A549 (cell line): ENCODE measurements around the gene ADAMTS2. TPM values are rescaled to one million over a fixed set of nuclear protein-coding genes. Genes with fewer than 3 reads are reported as not detected.

Experiments
- ATAC-seq, 2 experiments: fragments of 200-7000 bp in 1 of 2; fragments of >200 bp in 1 of 2; cut with Nextera tagmentation in 1 of 2; cut with Tn5 transposase in 1 of 2; 3 replicates each; pipeline versions ENCODE4 v1.8.0 to v1.9.1; 2018 to 2020; ENCODE audit warnings: mild to moderate bottlenecking in 1 of 2, moderate library complexity in 1 of 2
- CTCF ChIA-PET: fragments of 300-600 bp; sonication (Branson Sonifier 250); formaldehyde crosslinking; extraction: SDS; loops from one replicate; lab custom pipeline; 2021; ENCODE audit warnings: antibody characterized with exemption, inconsistent platforms; lab: Yijun Ruan, JAX
- POLR2A ChIA-PET: fragments of 350-600 bp; formaldehyde crosslinking; extraction: SDS; loops from one replicate; lab custom pipeline; 2021; ENCODE audit warnings: antibody characterized with exemption, inconsistent platforms; lab: Yijun Ruan, JAX
- DNase-seq, 2 experiments: peaks; one replicate each; pipeline versions ENCODE4 v3.0.0 to v3.0.0-alpha.2; 2011 to 2016; ENCODE audit warnings: low read depth in 1 of 2, low spot score in 1 of 2
- FAIRE-seq: peaks from 2 replicates; lab custom pipeline; 2011; peaks lifted over from hg19 to GRCh38; lab: Jason Lieb, UNC
- H3K27ac ChIP-seq, 2 experiments: fragments of >200 bp; sonication (Bioruptor Twin); formaldehyde crosslinking; 3 replicates each; pipeline ENCODE4 v1.5.1; 2016 to 2017
- H3K4me1 ChIP-seq: fragments of >200 bp; sonication (Bioruptor Twin); formaldehyde crosslinking; 3 replicates; pipeline ENCODE4 v1.6.1; 2016
- H3K4me2 ChIP-seq: fragments of >200 bp; sonication (Bioruptor Twin); formaldehyde crosslinking; 3 replicates; pipeline ENCODE4 v1.6.1; 2016
- H3K4me3 ChIP-seq: fragments of >200 bp; sonication (Bioruptor Twin); formaldehyde crosslinking; 3 replicates; pipeline ENCODE4 v1.5.1; 2016
- H3K9me3 ChIP-seq: fragments of >200 bp; sonication (Bioruptor Twin); formaldehyde crosslinking; 3 replicates; pipeline ENCODE4 v1.6.1; 2016
- BHLHE40 ChIP-seq: IDR thresholded peaks from 2 replicates; pipeline ENCODE4 v1.6.1; 2012; ENCODE audit warnings: low read depth, low read length, inconsistent platforms
- CBX2 ChIP-seq: fragments of 200-600 bp; sonication (generic); IDR thresholded peaks from 2 replicates; pipeline ENCODE4 v1.6.1; 2016; ENCODE audit warnings: low read depth, mild to moderate bottlenecking, borderline replicate concordance
- CBX8 ChIP-seq: fragments of 200-600 bp; sonication (generic); IDR thresholded peaks from 2 replicates; pipeline ENCODE4 v1.6.1; 2016
- CEBPB ChIP-seq, 2 experiments: fragments of >200 bp in 1 of 2; sonication (Bioruptor Twin) in 1 of 2; formaldehyde crosslinking in 1 of 2; IDR thresholded peaks; 2 replicates each; pipeline ENCODE4 v1.6.1; 2012 to 2016
- FOSB ChIP-seq: fragments of 250-450 bp; sonication (Bioruptor Pico); IDR thresholded peaks from 2 replicates; pipeline ENCODE4 v1.5.0; 2020; ENCODE audit warnings: mild to moderate bottlenecking, moderate library complexity
- FOXS1 ChIP-seq: fragments of 250-450 bp; sonication (Bioruptor Pico); IDR thresholded peaks from 2 replicates; pipeline ENCODE4 v1.5.0; 2020; ENCODE audit warnings: mild to moderate bottlenecking, moderate library complexity
- GATA3 ChIP-seq: IDR thresholded peaks from 2 replicates; pipeline ENCODE4 v1.6.1; 2012; ENCODE audit warnings: borderline replicate concordance
- HDAC2 ChIP-seq: fragments of 200-600 bp; sonication (generic); IDR thresholded peaks from 2 replicates; pipeline ENCODE4 v1.6.1; 2016
- HEYL ChIP-seq: fragments of 250-450 bp; sonication (Bioruptor Pico); IDR thresholded peaks from 2 replicates; pipeline ENCODE4 v1.8.0; 2021; ENCODE audit warnings: mild to moderate bottlenecking, moderate library complexity
- HOXA7 ChIP-seq: fragments of 250-450 bp; sonication (Bioruptor Pico); IDR thresholded peaks from 2 replicates; pipeline ENCODE4 v1.5.0; 2020; ENCODE audit warnings: mild to moderate bottlenecking, moderate library complexity
- JUNB ChIP-seq: fragments of >200 bp; sonication (Bioruptor Twin); formaldehyde crosslinking; IDR thresholded peaks from 2 replicates; pipeline ENCODE4 v1.6.1; 2016
- NFE2L2 ChIP-seq: fragments of 150-350 bp; conservative IDR thresholded peaks from 2 replicates; pipeline ENCODE4 v1.6.1; 2014; ENCODE audit warnings: low read length
- POLR2A ChIP-seq: IDR thresholded peaks from 2 replicates; pipeline ENCODE4 v1.6.1; 2012; ENCODE audit warnings: mild to moderate bottlenecking, low read length
- RARB ChIP-seq: fragments of 250-450 bp; sonication (Bioruptor Pico); IDR thresholded peaks from 2 replicates; pipeline ENCODE4 v1.8.0; 2021; ENCODE audit warnings: mild to moderate bottlenecking, moderate library complexity
- RCOR1 ChIP-seq: fragments of 150-350 bp; IDR thresholded peaks from 2 replicates; pipeline ENCODE4 v1.6.1; 2014; ENCODE audit warnings: antibody characterized with exemption, low read length, low read depth
- RNF2 ChIP-seq: fragments of 200-600 bp; sonication (generic); IDR thresholded peaks from 2 replicates; pipeline ENCODE4 v1.6.1; 2016; ENCODE audit warnings: low read depth, mild to moderate bottlenecking, antibody characterized with exemption, moderate library complexity, borderline replicate concordance
- WGBS: methylation state at CpG from one replicate; pipeline ENCODE4 v1.1.6; 2017; ENCODE audit errors: missing lambda C conversion rate; 5-methylcytosine and 5-hydroxymethylcytosine counted together
- polyA plus RNA-seq, 4 experiments: library from polyadenylated mRNA; depleted of rRNA in 3 of 4; stranded (reverse); fragments of >200 nt; fragmentation: RNase III in 1 of 4; extraction: RNeasy Plus Mini Kit Qiagen cat#74134 plus additional on column Dnase treatment in 1 of 4; gene quantifications; 2 replicates in 3 of 4; 3 replicates in 1 of 4; pipeline ENCODE4 v1.2.3, GENCODE V29; 2011 to 2017
- TF ChIP-seq, protein P1 (sequence below): fragments of >200 bp; sonication (Bioruptor Twin); formaldehyde crosslinking; IDR thresholded peaks from 3 replicates; pipeline ENCODE4 v1.6.1; 2016
- TF ChIP-seq, protein P2 (sequence below): fragments of 200-600 bp; sonication (generic); IDR thresholded peaks from 2 replicates; pipeline ENCODE4 v1.6.1; 2016; ENCODE audit warnings: antibody characterized with exemption, mild to moderate bottlenecking, moderate library complexity
- TF ChIP-seq, protein P3 (sequence below): IDR thresholded peaks from 2 replicates; pipeline ENCODE4 v1.6.1; 2012; ENCODE audit warnings: low read depth, borderline replicate concordance
- TF ChIP-seq, protein P4 (sequence below): IDR thresholded peaks from 2 replicates; pipeline ENCODE4 v1.6.1; 2012

Gene ADAMTS2
- polyA plus RNA-seq, 2 of the 4 experiments (the other 2 are of a cell fraction), result not detected

DNA sequence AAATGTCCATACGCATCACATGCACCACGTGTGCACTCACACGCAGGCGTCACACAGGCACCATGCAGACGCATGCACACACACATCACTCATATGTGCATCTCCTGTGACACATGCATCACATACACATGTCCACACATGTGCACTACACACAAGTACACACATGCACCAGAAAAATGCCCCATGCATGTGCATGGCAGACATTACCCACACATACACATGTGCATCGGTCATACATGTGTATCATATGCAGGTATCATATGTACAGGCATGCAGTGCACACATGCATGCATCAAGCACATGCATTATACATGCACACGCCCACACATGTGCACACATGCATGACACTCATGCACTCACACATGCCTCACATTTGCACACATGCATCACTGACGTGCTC lies 26.1 kb downstream of the ADAMTS2 start:
- no peak overlapping the region for H3K27ac ChIP-seq
- no peak for ATAC-seq
- no peaks in the 10 kb centered on the region; the same call in 1 of the 3 replicates for H3K9me3 ChIP-seq
- H3K4me1 ChIP-seq, result no peaks in the 10 kb centered on the region
- no peak for DNase-seq
- CTCF ChIA-PET, result no interaction called here
- TF ChIP-seq FOXS1, result no peak
- TF ChIP-seq CBX8, result no peak
- TF ChIP-seq HOXA7 (CRISPR knock-in tag), result no peak
- no peak for TF ChIP-seq HEYL (CRISPR knock-in tag)
- TF ChIP-seq, protein P1, sequence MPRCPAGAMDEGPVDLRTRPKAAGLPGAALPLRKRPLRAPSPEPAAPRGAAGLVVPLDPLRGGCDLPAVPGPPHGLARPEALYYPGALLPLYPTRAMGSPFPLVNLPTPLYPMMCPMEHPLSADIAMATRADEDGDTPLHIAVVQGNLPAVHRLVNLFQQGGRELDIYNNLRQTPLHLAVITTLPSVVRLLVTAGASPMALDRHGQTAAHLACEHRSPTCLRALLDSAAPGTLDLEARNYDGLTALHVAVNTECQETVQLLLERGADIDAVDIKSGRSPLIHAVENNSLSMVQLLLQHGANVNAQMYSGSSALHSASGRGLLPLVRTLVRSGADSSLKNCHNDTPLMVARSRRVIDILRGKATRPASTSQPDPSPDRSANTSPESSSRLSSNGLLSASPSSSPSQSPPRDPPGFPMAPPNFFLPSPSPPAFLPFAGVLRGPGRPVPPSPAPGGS, result no peak
- TF ChIP-seq POLR2A, result no peak
- TF ChIP-seq, protein P2, sequence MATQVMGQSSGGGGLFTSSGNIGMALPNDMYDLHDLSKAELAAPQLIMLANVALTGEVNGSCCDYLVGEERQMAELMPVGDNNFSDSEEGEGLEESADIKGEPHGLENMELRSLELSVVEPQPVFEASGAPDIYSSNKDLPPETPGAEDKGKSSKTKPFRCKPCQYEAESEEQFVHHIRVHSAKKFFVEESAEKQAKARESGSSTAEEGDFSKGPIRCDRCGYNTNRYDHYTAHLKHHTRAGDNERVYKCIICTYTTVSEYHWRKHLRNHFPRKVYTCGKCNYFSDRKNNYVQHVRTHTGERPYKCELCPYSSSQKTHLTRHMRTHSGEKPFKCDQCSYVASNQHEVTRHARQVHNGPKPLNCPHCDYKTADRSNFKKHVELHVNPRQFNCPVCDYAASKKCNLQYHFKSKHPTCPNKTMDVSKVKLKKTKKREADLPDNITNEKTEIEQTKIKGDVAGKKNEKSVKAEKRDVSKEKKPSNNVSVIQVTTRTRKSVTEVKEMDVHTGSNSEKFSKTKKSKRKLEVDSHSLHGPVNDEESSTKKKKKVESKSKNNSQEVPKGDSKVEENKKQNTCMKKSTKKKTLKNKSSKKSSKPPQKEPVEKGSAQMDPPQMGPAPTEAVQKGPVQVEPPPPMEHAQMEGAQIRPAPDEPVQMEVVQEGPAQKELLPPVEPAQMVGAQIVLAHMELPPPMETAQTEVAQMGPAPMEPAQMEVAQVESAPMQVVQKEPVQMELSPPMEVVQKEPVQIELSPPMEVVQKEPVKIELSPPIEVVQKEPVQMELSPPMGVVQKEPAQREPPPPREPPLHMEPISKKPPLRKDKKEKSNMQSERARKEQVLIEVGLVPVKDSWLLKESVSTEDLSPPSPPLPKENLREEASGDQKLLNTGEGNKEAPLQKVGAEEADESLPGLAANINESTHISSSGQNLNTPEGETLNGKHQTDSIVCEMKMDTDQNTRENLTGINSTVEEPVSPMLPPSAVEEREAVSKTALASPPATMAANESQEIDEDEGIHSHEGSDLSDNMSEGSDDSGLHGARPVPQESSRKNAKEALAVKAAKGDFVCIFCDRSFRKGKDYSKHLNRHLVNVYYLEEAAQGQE, result no peak
- TF ChIP-seq NFE2L2, result no peak
- no peak for TF ChIP-seq GATA3
- TF ChIP-seq, protein P3, sequence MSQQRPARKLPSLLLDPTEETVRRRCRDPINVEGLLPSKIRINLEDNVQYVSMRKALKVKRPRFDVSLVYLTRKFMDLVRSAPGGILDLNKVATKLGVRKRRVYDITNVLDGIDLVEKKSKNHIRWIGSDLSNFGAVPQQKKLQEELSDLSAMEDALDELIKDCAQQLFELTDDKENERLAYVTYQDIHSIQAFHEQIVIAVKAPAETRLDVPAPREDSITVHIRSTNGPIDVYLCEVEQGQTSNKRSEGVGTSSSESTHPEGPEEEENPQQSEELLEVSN, result no peak
- no peak for TF ChIP-seq CBX2
- no peak for TF ChIP-seq FOSB (CRISPR knock-in tag)
- TF ChIP-seq, all 56 proteins: peak for 0
- H3K4me2 ChIP-seq, result no peak overlapping the region
- no peak overlapping the region for H3K4me3 ChIP-seq
- FAIRE-seq, result no peak
- 50% methylated on average over 8 of the region's 8 CpGs for WGBS
- POLR2A ChIA-PET, result no interaction called here

DNA sequence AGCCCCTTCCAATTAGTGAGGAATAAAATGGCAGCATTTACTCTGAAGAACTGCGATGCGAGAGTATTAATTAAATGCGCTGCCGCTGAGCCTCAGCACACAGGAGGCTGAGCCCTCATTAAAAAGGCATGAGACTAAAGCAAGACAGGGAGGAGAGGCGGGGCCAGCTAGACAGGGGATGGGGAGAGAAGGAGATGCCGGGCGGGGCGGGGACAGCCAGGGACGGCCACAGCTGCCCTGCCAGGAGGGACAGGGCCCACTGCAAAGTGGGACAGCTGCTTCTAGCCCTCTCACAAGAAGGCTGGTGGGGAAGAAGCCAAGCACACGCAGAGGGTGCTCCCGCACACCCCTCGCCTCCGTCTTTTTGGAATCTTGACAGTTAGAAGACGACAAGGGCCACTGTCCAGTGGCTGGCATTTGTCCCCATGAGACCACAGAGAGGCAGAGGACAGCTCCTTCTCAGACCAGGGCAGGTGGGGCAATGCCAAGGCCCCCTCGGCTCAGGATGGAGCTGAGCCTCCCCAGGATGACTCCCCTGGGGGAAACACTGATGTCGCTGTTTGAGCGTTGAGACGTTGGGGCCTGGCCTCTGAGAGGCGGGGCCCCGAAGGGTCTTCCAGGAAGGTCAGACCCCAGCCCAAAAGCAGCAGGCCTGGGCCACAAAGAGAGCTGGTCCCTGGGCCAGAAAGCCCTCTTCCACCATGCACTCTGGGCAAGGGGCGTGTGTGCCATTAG lies 26.9 kb downstream of the ADAMTS2 start:
- H3K9me3 ChIP-seq, result no peaks in the 10 kb centered on the region; the same call in 1 of the 3 replicates
- ChIA-PET POLR2A (no interaction called here), CTCF (no interaction called here)
- ATAC-seq, result no peak
- WGBS, result 28% methylated on average over 17 of the region's 21 CpGs
- H3K4me3 ChIP-seq, result no peak overlapping the region
- no peak overlapping the region for H3K4me2 ChIP-seq
- TF ChIP-seq HDAC2 (no peak), JUNB (no peak), CEBPB (IDR thresholded peaks at IDR 0.05) (no peak), FOXS1 (no peak), RCOR1 (no peak), RARB (CRISPR knock-in tag) (no peak), BHLHE40 (no peak), HOXA7 (CRISPR knock-in tag) (no peak), RNF2 (no peak)
- TF ChIP-seq, protein P4, sequence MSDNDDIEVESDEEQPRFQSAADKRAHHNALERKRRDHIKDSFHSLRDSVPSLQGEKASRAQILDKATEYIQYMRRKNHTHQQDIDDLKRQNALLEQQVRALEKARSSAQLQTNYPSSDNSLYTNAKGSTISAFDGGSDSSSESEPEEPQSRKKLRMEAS, result no peak
- H3K27ac ChIP-seq, result no peak overlapping the region
- FAIRE-seq, result no peak
- H3K4me1 ChIP-seq, result no peaks in the 10 kb centered on the region
- DNase-seq, result no peak
